Dedifferentiated amniotic fluid mesenchymal stem cell (primary cell): Measurements from ENCODE around the gene CMTM2.

ENCODE experiments used
- DNase-seq: peaks from one replicate; pipeline ENCODE4 v3.0.0-alpha.2; 2016; ENCODE audit errors: extremely low spot score

CMTM2 gene

GRCh38 chr16:66578651-66579531, at the start of gene CMTM2:
CMTM2 (plus strand) TSS chr16:66579463; CDS start chr16:66579608, 145 bp downstream.
- no peak for DNase-seq

- DNase-seq, result no peak
Measured at GRCh38 chr16:66529475-66529874, 49.8 kb upstream of the CMTM2 start.

GRCh38 chr16:66534376-66534799, 44.9 kb upstream of the CMTM2 start:
- no peak for DNase-seq

- no peak for DNase-seq
Measured at GRCh38 chr16:66536525-66536924, 42.7 kb upstream of the CMTM2 start.

- no peak for DNase-seq
Measured at GRCh38 chr16:66537236-66537635, 42.0 kb upstream of the CMTM2 start.

DNA sequence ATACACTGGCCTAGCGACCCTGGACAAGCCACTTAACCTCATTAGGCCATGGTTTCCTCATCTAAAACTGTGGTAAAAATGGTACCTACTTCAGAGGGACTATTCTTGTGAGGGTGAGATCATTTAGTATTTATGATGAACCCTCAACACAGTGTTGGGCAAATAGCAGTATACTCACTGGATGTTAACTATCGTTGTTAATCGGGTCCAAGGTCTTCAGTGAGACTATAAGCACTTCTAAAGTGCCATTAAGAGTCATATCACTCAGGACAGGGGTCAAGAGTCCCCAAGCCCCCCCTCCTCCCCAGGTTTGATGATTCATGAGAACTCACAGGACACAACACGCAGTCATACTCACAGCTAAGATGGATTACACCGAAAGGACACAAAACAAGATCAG, 40.4 kb upstream of the CMTM2 start:
- no peak for DNase-seq

- no peak for DNase-seq
Measured at GRCh38 chr16:66539623-66540469, 39.4 kb upstream of the CMTM2 start.

- no peak for DNase-seq
Measured at GRCh38 chr16:66541388-66542355, 37.6 kb upstream of the CMTM2 start.

GRCh38 chr16:66542396-66542795, 36.9 kb upstream of the CMTM2 start:
- no peak for DNase-seq

DNA sequence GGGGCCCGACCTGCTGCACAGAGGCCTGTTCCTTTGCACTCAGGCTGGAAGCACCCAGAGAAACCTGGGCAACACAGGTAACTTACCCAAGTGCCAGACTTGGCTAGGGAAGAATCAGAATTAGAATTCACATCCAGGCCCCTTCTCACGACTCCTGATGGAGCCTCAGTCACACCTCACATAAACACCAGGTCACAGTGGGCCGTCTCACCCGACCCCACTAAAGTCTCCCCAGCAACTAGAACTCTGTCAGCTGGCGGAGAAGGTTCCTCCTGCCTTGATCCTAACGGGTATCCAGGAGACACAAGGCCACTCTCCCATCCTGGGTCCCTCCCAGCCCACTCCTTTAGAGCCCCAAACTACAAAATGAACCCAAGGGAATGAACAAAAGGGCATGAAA, 35.7 kb upstream of the CMTM2 start:
- DNase-seq, result no peak

DNA sequence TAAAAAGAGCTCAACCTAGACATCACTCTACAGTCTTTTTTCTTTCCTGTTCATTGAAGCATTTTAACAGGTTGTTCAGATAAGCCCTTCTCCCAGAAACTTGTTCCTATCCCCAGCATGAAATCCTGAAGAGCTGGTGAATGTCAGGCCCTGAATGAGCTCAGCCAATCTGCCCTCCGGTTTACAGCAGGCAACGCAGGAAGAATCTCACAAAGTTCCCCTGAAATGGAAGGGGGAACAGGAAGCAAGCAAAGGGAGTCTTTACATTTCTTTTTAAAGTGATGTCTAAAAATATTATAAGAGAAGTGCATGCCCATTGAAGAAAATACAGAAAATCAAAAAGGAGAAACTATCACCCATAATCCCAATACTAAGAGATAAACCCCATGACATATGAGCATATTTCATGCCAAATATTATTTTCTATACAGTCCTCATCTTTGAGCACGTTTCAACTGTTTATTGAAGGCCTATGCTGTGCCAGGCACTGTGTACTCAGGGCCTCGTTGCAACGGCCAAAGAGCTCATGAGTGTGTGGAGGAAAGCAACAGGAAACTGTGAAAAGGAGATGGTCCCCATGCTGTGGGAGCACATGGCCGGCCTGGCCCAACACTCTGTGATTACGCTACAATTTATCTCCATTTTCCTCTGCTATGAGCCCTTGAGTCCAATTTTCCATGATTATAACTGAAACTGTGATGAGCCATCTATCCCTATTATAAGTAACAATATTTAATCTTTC, 35.1 kb upstream of the CMTM2 start:
- DNase-seq, result no peak

DNA sequence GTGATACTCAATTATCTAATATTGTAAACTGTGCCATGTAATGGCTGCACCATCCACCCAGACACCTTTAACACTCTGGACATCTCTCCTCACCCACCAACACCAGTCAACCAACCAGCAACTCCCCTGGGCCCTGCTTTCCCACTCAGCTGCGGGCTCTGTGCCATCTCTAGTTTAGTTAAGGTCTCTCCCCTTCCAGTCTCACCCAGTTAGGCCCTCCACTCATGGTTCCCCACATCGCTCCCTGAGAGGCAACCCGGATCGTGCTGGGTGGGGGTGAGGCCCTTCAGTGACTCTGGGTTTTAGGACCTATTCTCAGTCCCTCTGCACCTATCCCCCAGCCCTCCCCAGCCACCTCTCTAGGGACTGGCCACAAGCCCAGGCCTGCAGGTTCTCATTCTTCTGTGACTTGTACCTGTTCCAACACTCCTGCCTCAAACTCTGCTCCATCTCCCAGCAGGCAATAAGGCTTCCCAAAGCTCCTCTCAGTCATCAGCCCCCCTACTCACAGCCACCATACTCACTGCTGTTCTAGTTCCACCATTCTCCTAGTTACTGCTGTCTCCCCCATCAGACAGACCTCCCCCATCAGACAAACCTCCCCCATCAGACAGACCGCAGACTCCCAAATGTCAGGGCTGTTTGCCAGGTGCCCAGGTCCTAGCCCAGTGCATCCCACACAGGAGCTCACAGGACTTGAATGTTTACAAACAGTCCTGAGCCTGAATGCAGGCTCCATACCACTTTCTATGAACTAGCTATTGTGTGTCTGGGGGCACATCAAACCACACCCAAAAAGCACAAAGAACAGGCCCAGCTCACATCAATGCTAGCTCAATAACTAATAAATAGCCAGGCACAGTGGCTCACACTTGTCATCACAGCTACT, 31.9 kb upstream of the CMTM2 start:
- no peak for DNase-seq

GRCh38 chr16:66548068-66548467, 31.2 kb upstream of the CMTM2 start:
- DNase-seq, result no peak

GRCh38 chr16:66548868-66549267, 30.4 kb upstream of the CMTM2 start:
- no peak for DNase-seq

DNA sequence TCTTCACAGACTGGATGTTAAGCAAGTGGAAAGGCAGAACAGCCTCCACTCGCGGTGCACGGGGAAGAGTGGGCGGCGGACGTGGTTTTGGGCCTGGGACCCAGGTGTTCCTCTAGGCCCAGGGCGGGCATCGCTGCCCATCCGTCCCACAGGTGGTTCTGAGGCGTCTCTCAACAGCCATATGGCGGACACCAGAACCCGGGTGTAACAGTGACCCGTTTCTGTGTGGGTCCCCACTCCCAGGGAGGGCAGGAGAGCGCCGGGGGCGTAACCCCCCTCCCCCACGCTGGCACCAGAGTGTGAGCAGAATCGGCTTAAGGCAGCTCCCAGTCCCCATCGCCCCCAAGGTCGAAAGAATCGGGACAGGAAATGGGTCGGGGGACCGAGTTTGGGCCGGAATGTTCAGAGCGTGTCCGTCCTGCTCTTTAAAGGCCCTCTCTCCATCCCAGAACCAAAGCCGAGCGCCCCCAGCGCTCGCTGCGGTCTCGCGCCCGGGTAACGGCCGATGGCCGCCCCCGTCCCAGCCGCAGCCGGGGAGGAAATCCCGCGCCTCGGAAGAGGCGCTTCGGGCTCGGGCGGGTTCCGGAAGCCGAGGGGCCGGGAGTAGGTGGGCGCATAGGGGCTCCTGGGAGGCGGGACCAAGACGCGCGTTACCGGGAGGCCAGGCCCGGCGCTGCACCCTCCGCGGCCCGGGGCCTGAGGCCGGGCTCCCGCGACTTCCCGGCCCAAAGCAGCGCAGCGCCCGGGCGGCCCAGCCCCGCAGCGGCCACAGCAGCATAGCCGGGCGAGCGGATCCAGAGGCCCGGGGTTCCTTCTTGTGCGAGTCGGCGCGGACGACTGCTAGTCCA, 29.8 kb upstream of the CMTM2 start, which contains the start of gene TK2:
Gene TK2 (minus strand): TSS at position 839 of the 848 bp plus-strand sequence. CDS start 61 bp downstream, at position 778.
- peak; percentile 45 for DNase-seq

DNA sequence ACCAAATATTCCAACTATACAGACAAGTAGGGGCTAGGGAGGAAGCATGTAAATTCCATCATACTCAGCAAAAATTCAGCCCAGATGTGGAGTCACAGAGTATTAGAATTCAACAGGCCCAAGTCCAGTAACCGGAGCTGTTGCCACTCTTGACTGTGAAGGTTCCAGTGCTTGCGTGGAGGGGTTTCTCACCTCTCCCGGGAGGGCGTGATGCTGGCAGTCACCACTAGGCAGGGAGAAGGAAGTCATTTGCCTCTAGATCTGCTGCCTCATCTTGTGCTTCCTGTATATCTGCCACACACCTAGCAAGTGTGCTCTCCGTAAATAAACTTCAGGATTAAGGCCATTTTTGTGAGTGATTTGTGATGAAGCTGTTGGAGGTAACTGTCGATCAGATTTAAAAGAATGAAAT, 27.9 kb upstream of the CMTM2 start:
- no peak for DNase-seq

DNA sequence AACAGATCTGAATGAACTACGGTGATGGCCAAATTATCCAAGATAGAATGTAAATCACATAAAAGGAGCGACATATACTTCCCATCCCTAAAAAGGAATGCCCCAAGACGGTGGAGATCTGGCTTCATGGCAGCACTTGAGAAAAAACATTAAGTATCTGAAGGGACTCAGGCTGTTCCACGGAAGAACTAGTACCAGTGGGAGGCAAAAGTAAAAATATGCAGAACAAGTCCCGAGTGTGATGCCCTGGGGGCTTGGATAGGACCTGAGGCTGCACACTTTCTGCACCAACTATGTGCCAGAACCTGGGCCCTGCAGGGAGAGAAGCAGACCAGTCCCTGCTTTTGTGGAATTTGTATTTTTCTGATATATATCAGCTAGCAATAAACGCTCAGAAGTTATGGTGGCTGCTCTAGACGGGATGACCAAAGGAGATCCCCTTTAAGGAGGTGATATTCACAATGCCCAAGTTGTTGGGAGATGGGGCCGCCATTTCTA, 27.4 kb upstream of the CMTM2 start:
- no peak for DNase-seq
